GM19372 (cell line): ENCODE data around the gene ADAM10.

ENCODE experiments used
- ATAC-seq: cut with Tn5 transposase; IDR thresholded peaks from one replicate; pipeline ENCODE4 v1.9.1; 2021; ENCODE audit warnings: mild to moderate bottlenecking, low read depth, moderate library complexity; ENCODE audit not compliant: unreplicated experiment

The ADAM10 gene

GRCh38 chr15:58682234-58682633 is 67.3 kb downstream of the ADAM10 start:
- no peak for ATAC-seq

GRCh38 chr15:58678683-58679082 is 70.8 kb downstream of the ADAM10 start:
- ATAC-seq: no peak

- ATAC-seq: no peak
These were observed 72.1 kb downstream of the ADAM10 start for GRCh38 chr15:58677426-58677825.

GRCh38 chr15:58676766-58677165 is 72.7 kb downstream of the ADAM10 start:
- ATAC-seq: no peak

- no peak for ATAC-seq
These were observed 78.3 kb downstream of the ADAM10 start for GRCh38 chr15:58671186-58671585.

GRCh38 chr15:58669108-58669507 is 80.4 kb downstream of the ADAM10 start:
- ATAC-seq: no peak

- no peak for ATAC-seq
These were observed 82.5 kb downstream of the ADAM10 start for GRCh38 chr15:58666957-58667356.

- no peak for ATAC-seq
These were observed 83.8 kb downstream of the ADAM10 start for GRCh38 chr15:58665672-58666071.

GRCh38 chr15:58650102-58650501 is 99.4 kb downstream of the ADAM10 start:
- no peak for ATAC-seq

GRCh38 chr15:58649175-58649574 is 100.3 kb downstream of the ADAM10 start:
- ATAC-seq: no peak

GRCh38 chr15:58643996-58644395 is 105.5 kb downstream of the ADAM10 start:
- no peak for ATAC-seq

GRCh38 chr15:58641660-58642059 is 107.8 kb downstream of the ADAM10 start:
- no peak for ATAC-seq

GRCh38 chr15:58639992-58640391 is 109.5 kb downstream of the ADAM10 start:
- no peak for ATAC-seq

- no peak for ATAC-seq
These were observed 110.3 kb downstream of the ADAM10 start for GRCh38 chr15:58639002-58639756.

GRCh38 chr15:58632789-58633188 is 116.7 kb downstream of the ADAM10 start:
- ATAC-seq: no peak

- ATAC-seq: no peak
These were observed 118.2 kb downstream of the ADAM10 start for GRCh38 chr15:58631319-58631718.

GRCh38 chr15:58629625-58630024 is 119.9 kb downstream of the ADAM10 start:
- ATAC-seq: no peak

GRCh38 chr15:58628206-58628947 is 121.1 kb downstream of the ADAM10 start:
- ATAC-seq: no peak

GRCh38 chr15:58627701-58628100 is 121.8 kb downstream of the ADAM10 start:
- no peak for ATAC-seq

GRCh38 chr15:58627046-58627445 is 122.5 kb downstream of the ADAM10 start:
- no peak for ATAC-seq

GRCh38 chr15:58626378-58626777 is 123.1 kb downstream of the ADAM10 start:
- no peak for ATAC-seq

- ATAC-seq: no peak
These were observed 126.6 kb downstream of the ADAM10 start for GRCh38 chr15:58622877-58623276.
